GM18517 (cell line): Measurements from ENCODE around the gene EN1.

ENCODE experiments used
- ATAC-seq: cut with Tn5 transposase; IDR thresholded peaks from one replicate; pipeline ENCODE4 v1.9.1; 2021; ENCODE audit warnings: mild to moderate bottlenecking, moderate library complexity; ENCODE audit not compliant: unreplicated experiment

Gene EN1

GRCh38 chr2:118856330-118856977, 9.0 kb upstream of the EN1 start:
- ATAC-seq: no peak

- ATAC-seq: peak; percentile 95
Measured at GRCh38 chr2:118855451-118856279, 8.2 kb upstream of the EN1 start.

- no peak for ATAC-seq
Measured at GRCh38 chr2:118854507-118855345, 7.3 kb upstream of the EN1 start.

GRCh38 chr2:118853651-118854291, 6.3 kb upstream of the EN1 start:
- no peak for ATAC-seq

GRCh38 chr2:118853129-118853640, 5.7 kb upstream of the EN1 start:
- ATAC-seq: no peak

GRCh38 chr2:118852605-118853128, 5.2 kb upstream of the EN1 start:
- no peak for ATAC-seq

- ATAC-seq: no peak
Measured at GRCh38 chr2:118851650-118852049, 4.2 kb upstream of the EN1 start.

GRCh38 chr2:118850901-118851415, 3.5 kb upstream of the EN1 start:
- no peak for ATAC-seq

- no peak for ATAC-seq
Measured at GRCh38 chr2:118850168-118850900, 2.9 kb upstream of the EN1 start.

- ATAC-seq: no peak
Measured at GRCh38 chr2:118849226-118850167, 2.0 kb upstream of the EN1 start.

GRCh38 chr2:118848381-118849225, 1.2 kb upstream of the EN1 start:
- ATAC-seq: no peak

- ATAC-seq: no peak
Measured at GRCh38 chr2:118847762-118848172, 319 bp upstream of the EN1 start.

GRCh38 chr2:118846442-118846952, 951 bp downstream of the EN1 start:
- no peak for ATAC-seq

- no peak for ATAC-seq
Measured at GRCh38 chr2:118845522-118846441, 1.7 kb downstream of the EN1 start.

GRCh38 chr2:118845005-118845521, 2.4 kb downstream of the EN1 start:
- no peak for ATAC-seq
